ENCODE results near the gene ATP8A1.

Gene ATP8A1

GRCh38 chr4:42458657-42459056 lies 198.2 kb downstream of the ATP8A1 start:
- no peak for DNase-seq

- no peak for DNase-seq
Measured at GRCh38 chr4:42454755-42455420, 202.0 kb downstream of the ATP8A1 start.

GRCh38 chr4:42453612-42454011 lies 203.3 kb downstream of the ATP8A1 start:
- DNase-seq, result no peak

- no peak for DNase-seq
Measured at GRCh38 chr4:42452823-42453222, 204.1 kb downstream of the ATP8A1 start.

- no peak for DNase-seq
Measured at GRCh38 chr4:42446823-42447222, 210.1 kb downstream of the ATP8A1 start.

- no peak for DNase-seq
Measured at GRCh38 chr4:42445038-42445437, 211.9 kb downstream of the ATP8A1 start.

GRCh38 chr4:42442601-42443000 lies 214.3 kb downstream of the ATP8A1 start:
- DNase-seq, result no peak

GRCh38 chr4:42440083-42440482 lies 216.8 kb downstream of the ATP8A1 start:
- DNase-seq, result no peak

- DNase-seq, result no peak
Measured at GRCh38 chr4:42436928-42437565, 219.9 kb downstream of the ATP8A1 start.

GRCh38 chr4:42428036-42428435 lies 228.9 kb downstream of the ATP8A1 start:
- no peak for DNase-seq

- no peak for DNase-seq
Measured at GRCh38 chr4:42425146-42426065, 231.5 kb downstream of the ATP8A1 start.

- DNase-seq, result no peak
Measured at GRCh38 chr4:42420140-42420539, 236.8 kb downstream of the ATP8A1 start.

- no peak for DNase-seq
Measured at GRCh38 chr4:42417550-42417949, 239.4 kb downstream of the ATP8A1 start.

GRCh38 chr4:42416017-42416416 lies 240.9 kb downstream of the ATP8A1 start:
- DNase-seq, result no peak

GRCh38 chr4:42415281-42415680 lies 241.6 kb downstream of the ATP8A1 start:
- DNase-seq, result no peak

GRCh38 chr4:42412251-42412650 lies 244.7 kb downstream of the ATP8A1 start:
- DNase-seq, result no peak

- DNase-seq, result no peak
Measured at GRCh38 chr4:42411803-42412202, 245.1 kb downstream of the ATP8A1 start.

- DNase-seq, result no peak
Measured at GRCh38 chr4:42410446-42410845, 246.5 kb downstream of the ATP8A1 start.

- no peak for DNase-seq
Measured at GRCh38 chr4:42404001-42404400, 252.9 kb downstream of the ATP8A1 start.

- DNase-seq, result no peak
Measured at GRCh38 chr4:42401171-42401570, 255.7 kb downstream of the ATP8A1 start.

GRCh38 chr4:42399393-42399792 lies 257.5 kb downstream of the ATP8A1 start:
- no peak for DNase-seq

GRCh38 chr4:42398871-42399331 lies 258.0 kb downstream of the ATP8A1 start:
- DNase-seq, result no peak

GRCh38 chr4:42398171-42398870 lies 258.6 kb downstream of the ATP8A1 start:
- DNase-seq, result no peak

Measured in CD4-positive, alpha-beta T cell treated with Interleukin-12 subunit alpha and Interleukin-12 subunit beta, for 1 hour (primary cell).